Activated CD4-positive, alpha-beta T cell treated with anti-CD3 and anti-CD28 coated beads, Interleukin-2, amount 10 ng/mL, durations not matched to agents 7 days and 5 days (primary cell): ENCODE measurements around the gene LGI2. TPM values are rescaled to one million over a fixed set of nuclear protein-coding genes. Genes with fewer than 3 reads are reported as not detected.

Experiments
- CTCF ChIA-PET: fragments of 350-600 bp; sonication (Branson Sonifier 250); formaldehyde crosslinking; loops from one replicate; lab custom pipeline; 2021; ENCODE audit warnings: antibody characterized with exemption; lab: Charles Lee
- POLR2A ChIA-PET: fragments of 350-600 bp; sonication (Branson Sonifier 250); formaldehyde crosslinking; loops from one replicate; lab custom pipeline; 2021; ENCODE audit warnings: antibody characterized with exemption; lab: Charles Lee
- DNase-seq: peaks from one replicate; pipeline ENCODE4 v3.0.0-alpha.2; 2020
- H3K27ac Mint-ChIP-seq: one replicate; pipeline ENCODE4 v1.8.0; 2021; ENCODE audit warnings: mild to moderate bottlenecking, moderate library complexity, mixed read lengths
- H3K27me3 Mint-ChIP-seq: one replicate; pipeline ENCODE4 v1.8.0; 2021; ENCODE audit warnings: mixed read lengths
- H3K36me3 Mint-ChIP-seq: one replicate; pipeline ENCODE4 v1.8.0; 2021; ENCODE audit warnings: low read depth, mixed read lengths
- H3K4me1 Mint-ChIP-seq: one replicate; pipeline ENCODE4 v1.8.0; 2021; ENCODE audit warnings: mixed read lengths
- H3K4me3 Mint-ChIP-seq: one replicate; pipeline ENCODE4 v1.8.0; 2021; ENCODE audit warnings: mild to moderate bottlenecking, moderate library complexity, mixed read lengths
- H3K9me3 Mint-ChIP-seq: one replicate; pipeline ENCODE4 v1.8.0; 2021; ENCODE audit warnings: mixed read lengths
- total RNA-seq, 2 experiments: library from RNA; stranded (reverse); gene quantifications; one replicate each; pipeline ENCODE4 v1.2.3, GENCODE V29; 2021

LGI2 gene
- total RNA-seq, 2 experiments from 2014 or later, result not detected

DNA sequence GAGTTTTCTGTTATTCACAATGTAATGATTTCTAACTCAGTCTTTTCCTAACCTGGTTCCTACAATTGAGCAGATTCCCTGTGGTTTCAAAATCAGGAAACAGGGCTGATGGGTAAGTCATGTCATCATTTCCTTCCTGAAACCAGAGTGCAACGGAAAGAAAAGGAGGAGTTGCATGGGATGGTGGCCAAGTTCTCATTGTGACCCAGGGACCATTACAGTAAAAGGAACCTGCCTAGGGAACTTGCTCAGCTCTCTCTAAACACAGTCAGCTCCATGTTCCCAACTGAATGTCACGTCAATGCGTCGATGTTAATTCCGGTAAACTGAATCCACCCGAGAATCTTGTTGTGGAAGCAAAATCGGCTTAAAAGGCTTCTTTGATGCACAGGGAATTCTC is 51.2 kb downstream of the LGI2 start:
- POLR2A ChIA-PET, result no interaction called here
- no peak for DNase-seq
- H3K9me3 Mint-ChIP-seq, result no peaks in the 10 kb centered on the region

GRCh38 chr4:24978291-24979075 is 52.3 kb downstream of the LGI2 start:
- no peak for DNase-seq
- no peak overlapping the region for H3K4me3 Mint-ChIP-seq
- no peaks in the 10 kb centered on the region for H3K9me3 Mint-ChIP-seq
- peaks cover 13% of the 10 kb centered on the region for H3K27me3 Mint-ChIP-seq
- ChIA-PET CTCF (no interaction called here), POLR2A (no interaction called here)
- no peaks in the 10 kb centered on the region for H3K36me3 Mint-ChIP-seq
- H3K4me1 Mint-ChIP-seq, result peaks cover 11% of the 10 kb centered on the region
- no peak overlapping the region for H3K27ac Mint-ChIP-seq

More for the DNA sequence above, 51.2 kb downstream of the LGI2 start:
- Mint-ChIP-seq H3K36me3 (no peaks in the 10 kb centered on the region), H3K4me1 (peaks cover 11% of the 10 kb centered on the region), H3K27ac (no peak overlapping the region), H3K27me3 (peaks cover 13% of the 10 kb centered on the region), H3K4me3 (no peak overlapping the region)
- CTCF ChIA-PET, result interaction anchor here (0.9 to 1.2 kb wide), 6 partner anchors 12 to 509 kb away, joined by 3 to 7 read pairs (median 4); no protein-coding TSS in a partner anchor

- no peak overlapping the region for H3K27ac Mint-ChIP-seq
- H3K4me1 Mint-ChIP-seq, result peaks cover 11% of the 10 kb centered on the region
- ChIA-PET POLR2A (no interaction called here), CTCF (no interaction called here)
- no peaks in the 10 kb centered on the region for H3K9me3 Mint-ChIP-seq
- no peak overlapping the region for H3K4me3 Mint-ChIP-seq
- H3K36me3 Mint-ChIP-seq, result no peaks in the 10 kb centered on the region
- peaks cover 13% of the 10 kb centered on the region for H3K27me3 Mint-ChIP-seq
- DNase-seq, result no peak
Observed at GRCh38 chr4:24975510-24975909, 55.2 kb downstream of the LGI2 start.

GRCh38 chr4:24973747-24974601 is 56.8 kb downstream of the LGI2 start:
- POLR2A ChIA-PET, result no interaction called here
- H3K9me3 Mint-ChIP-seq, result peaks cover 3% of the 10 kb centered on the region
- no peaks in the 10 kb centered on the region for H3K4me1 Mint-ChIP-seq
- no peaks in the 10 kb centered on the region for H3K36me3 Mint-ChIP-seq
- H3K4me3 Mint-ChIP-seq, result no peak overlapping the region
- DNase-seq, result no peak
- H3K27ac Mint-ChIP-seq, result no peak overlapping the region
- H3K27me3 Mint-ChIP-seq, result peaks cover 8% of the 10 kb centered on the region
- CTCF ChIA-PET, result no interaction called here

DNA sequence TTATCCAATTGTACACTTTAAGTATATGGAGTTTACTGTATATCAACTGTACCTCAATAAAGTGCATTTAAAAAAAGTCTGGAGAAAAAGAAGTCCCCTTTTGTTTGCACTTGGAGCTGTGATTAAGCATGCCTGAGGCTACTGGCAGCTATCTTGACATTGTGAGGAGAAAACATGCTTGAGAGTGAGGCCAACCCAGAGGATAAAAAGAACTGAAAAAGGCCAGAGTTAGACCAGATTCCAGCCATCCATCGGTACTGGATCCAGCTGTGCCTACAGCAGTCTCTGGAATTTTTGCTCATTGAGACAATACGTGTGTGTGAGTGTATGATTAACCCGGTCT is 57.4 kb downstream of the LGI2 start:
- ChIA-PET POLR2A (no interaction called here), CTCF (no interaction called here)
- Mint-ChIP-seq H3K36me3 (no peaks in the 10 kb centered on the region), H3K4me1 (no peaks in the 10 kb centered on the region), H3K4me3 (no peak overlapping the region), H3K9me3 (peaks cover 3% of the 10 kb centered on the region), H3K27ac (no peak overlapping the region), H3K27me3 (peaks cover 8% of the 10 kb centered on the region)
- no peak for DNase-seq

DNA sequence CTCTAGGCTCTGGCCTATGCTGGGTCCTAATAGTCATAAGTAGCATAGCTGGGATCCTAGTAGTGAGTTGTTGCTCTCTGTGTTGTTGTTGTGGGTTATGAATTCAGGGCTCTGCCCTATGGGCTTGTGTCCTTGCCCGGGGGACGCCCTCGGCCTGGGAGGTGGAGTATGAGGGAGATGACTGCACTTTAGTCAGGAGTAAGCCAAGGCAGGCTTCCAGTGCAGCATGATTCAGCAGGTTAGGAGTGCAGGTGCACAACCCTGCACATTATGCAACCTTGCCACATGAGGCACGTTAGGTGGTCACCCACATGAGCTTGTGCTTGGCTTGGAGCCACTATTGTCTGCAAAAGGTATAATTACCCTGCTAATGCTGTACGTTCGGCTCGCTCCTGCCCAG is 59.6 kb downstream of the LGI2 start:
- ChIA-PET POLR2A (no interaction called here), CTCF (no interaction called here)
- Mint-ChIP-seq H3K4me3 (no peak overlapping the region), H3K4me1 (no peaks in the 10 kb centered on the region), H3K27ac (no peak overlapping the region), H3K27me3 (no peaks in the 10 kb centered on the region), H3K36me3 (no peaks in the 10 kb centered on the region), H3K9me3 (peaks cover 6% of the 10 kb centered on the region)
- DNase-seq, result no peak

- no peaks in the 10 kb centered on the region for H3K36me3 Mint-ChIP-seq
- H3K4me3 Mint-ChIP-seq, result no peak overlapping the region
- H3K27ac Mint-ChIP-seq, result no peak overlapping the region
- POLR2A ChIA-PET, result no interaction called here
- no peak for DNase-seq
- CTCF ChIA-PET, result no interaction called here
- H3K4me1 Mint-ChIP-seq, result no peaks in the 10 kb centered on the region
- no peaks in the 10 kb centered on the region for H3K27me3 Mint-ChIP-seq
- H3K9me3 Mint-ChIP-seq, result peaks cover 11% of the 10 kb centered on the region
Observed at GRCh38 chr4:24970635-24971034, 60.1 kb downstream of the LGI2 start.

GRCh38 chr4:24970191-24970590 is 60.6 kb downstream of the LGI2 start:
- CTCF ChIA-PET, result no interaction called here
- no peak for DNase-seq
- H3K4me1 Mint-ChIP-seq, result no peaks in the 10 kb centered on the region
- H3K4me3 Mint-ChIP-seq, result no peak overlapping the region
- no peaks in the 10 kb centered on the region for H3K27me3 Mint-ChIP-seq
- no peak overlapping the region for H3K27ac Mint-ChIP-seq
- no peaks in the 10 kb centered on the region for H3K36me3 Mint-ChIP-seq
- POLR2A ChIA-PET, result no interaction called here
- H3K9me3 Mint-ChIP-seq, result peaks cover 15% of the 10 kb centered on the region

- peaks cover 19% of the 10 kb centered on the region for H3K9me3 Mint-ChIP-seq
- no peaks in the 10 kb centered on the region for H3K4me1 Mint-ChIP-seq
- ChIA-PET POLR2A (no interaction called here), CTCF (no interaction called here)
- no peaks in the 10 kb centered on the region for H3K27me3 Mint-ChIP-seq
- H3K4me3 Mint-ChIP-seq, result no peak overlapping the region
- H3K27ac Mint-ChIP-seq, result no peak overlapping the region
- no peak for DNase-seq
- H3K36me3 Mint-ChIP-seq, result no peaks in the 10 kb centered on the region
Observed at GRCh38 chr4:24969486-24969885, 61.3 kb downstream of the LGI2 start.

- ChIA-PET CTCF (no interaction called here), POLR2A (no interaction called here)
- H3K9me3 Mint-ChIP-seq, result peaks cover 19% of the 10 kb centered on the region
- no peaks in the 10 kb centered on the region for H3K36me3 Mint-ChIP-seq
- no peak for DNase-seq
- H3K4me3 Mint-ChIP-seq, result no peak overlapping the region
- H3K27me3 Mint-ChIP-seq, result no peaks in the 10 kb centered on the region
- H3K27ac Mint-ChIP-seq, result no peak overlapping the region
- H3K4me1 Mint-ChIP-seq, result no peaks in the 10 kb centered on the region
Observed at GRCh38 chr4:24968992-24969391, 61.8 kb downstream of the LGI2 start.

- ChIA-PET POLR2A (no interaction called here), CTCF (interaction anchor here (0.6 kb wide), 1 partner anchor 176 kb away, joined by 3 read pairs; no protein-coding TSS in a partner anchor)
- H3K4me3 Mint-ChIP-seq, result no peak overlapping the region
Observed at GRCh38 chr4:24968278-24968677, 62.5 kb downstream of the LGI2 start.

GRCh38 chr4:24967346-24967745 is 63.4 kb downstream of the LGI2 start:
- peaks cover 26% of the 10 kb centered on the region for H3K9me3 Mint-ChIP-seq
- no peak overlapping the region for H3K27ac Mint-ChIP-seq
- H3K4me3 Mint-ChIP-seq, result no peak overlapping the region
- ChIA-PET POLR2A (no interaction called here), CTCF (interaction anchor here (0.6 kb wide), 1 partner anchor 959 kb away, joined by 4 read pairs; no protein-coding TSS in a partner anchor)
- DNase-seq, result no peak
- H3K36me3 Mint-ChIP-seq, result no peaks in the 10 kb centered on the region
- no peaks in the 10 kb centered on the region for H3K4me1 Mint-ChIP-seq
- H3K27me3 Mint-ChIP-seq, result no peaks in the 10 kb centered on the region

More at GRCh38 chr4:24968278-24968677, 62.5 kb downstream of the LGI2 start:
- Mint-ChIP-seq H3K9me3 (peaks cover 22% of the 10 kb centered on the region), H3K4me1 (no peaks in the 10 kb centered on the region), H3K27me3 (no peaks in the 10 kb centered on the region), H3K27ac (no peak overlapping the region), H3K36me3 (no peaks in the 10 kb centered on the region)
- DNase-seq, result no peak

DNA sequence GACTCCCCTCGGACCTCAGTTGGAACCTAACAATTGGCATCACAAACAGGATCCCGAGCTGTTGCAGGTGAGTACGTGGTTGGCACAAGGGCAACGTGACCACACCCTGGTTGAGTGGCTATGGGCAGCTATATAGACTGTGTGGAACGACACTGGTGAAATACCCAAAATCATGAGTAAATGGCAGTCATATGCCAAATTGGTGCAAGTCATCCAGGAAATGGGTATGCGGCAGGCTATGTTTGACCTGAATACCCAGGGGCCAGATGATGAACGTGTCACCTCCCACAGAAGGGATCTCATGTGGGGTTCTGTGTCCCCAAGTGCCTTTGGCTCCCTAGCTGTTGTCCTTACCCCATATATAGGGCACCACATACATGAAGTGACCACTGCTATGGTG is 64.7 kb downstream of the LGI2 start:
- Mint-ChIP-seq H3K27me3 (no peaks in the 10 kb centered on the region), H3K36me3 (no peaks in the 10 kb centered on the region), H3K27ac (no peak overlapping the region), H3K4me1 (no peaks in the 10 kb centered on the region), H3K9me3 (peaks cover 26% of the 10 kb centered on the region), H3K4me3 (no peak overlapping the region)
- ChIA-PET POLR2A (no interaction called here), CTCF (interaction anchor here (0.6 kb wide), 1 partner anchor 251 kb away, joined by 3 read pairs; no protein-coding TSS in a partner anchor)
- no peak for DNase-seq
